ENCODE results near the gene NLRC5.

The NLRC5 gene

GRCh38 chr16:57072616-57073275 lies 83.4 kb downstream of the NLRC5 start:
- no peak for DNase-seq

GRCh38 chr16:57077714-57078113 lies 88.4 kb downstream of the NLRC5 start:
- no peak for DNase-seq

- DNase-seq = no peak
Observed at GRCh38 chr16:57081744-57082143, 92.4 kb downstream of the NLRC5 start.

- DNase-seq = no peak
Observed at GRCh38 chr16:57082664-57083063, 93.3 kb downstream of the NLRC5 start.

GRCh38 chr16:57083485-57084126 lies 94.2 kb downstream of the NLRC5 start:
- no peak for DNase-seq

- DNase-seq = peak; percentile 65
Observed at GRCh38 chr16:57084257-57084770, 95.0 kb downstream of the NLRC5 start.

GRCh38 chr16:57084996-57085395 lies 95.6 kb downstream of the NLRC5 start:
- no peak for DNase-seq

- DNase-seq = no peak
Observed at GRCh38 chr16:57087003-57087402, 97.6 kb downstream of the NLRC5 start.

GRCh38 chr16:57089406-57089805 lies 100.0 kb downstream of the NLRC5 start:
- DNase-seq = no peak

- DNase-seq = peak; percentile 37
Observed at GRCh38 chr16:57091200-57091974, 102.0 kb downstream of the NLRC5 start.

GRCh38 chr16:57091975-57092785 lies 102.8 kb downstream of the NLRC5 start, which contains the start of gene CPNE2:
CPNE2 (plus strand) TSS chr16:57092583; CDS start chr16:57110743, 18,160 bp downstream.
- DNase-seq = peak; percentile 66

GRCh38 chr16:57092786-57093411 lies 103.5 kb downstream of the NLRC5 start:
- no peak for DNase-seq

GRCh38 chr16:57093666-57094564 lies 104.6 kb downstream of the NLRC5 start:
- no peak for DNase-seq

GRCh38 chr16:57094911-57095310 lies 105.6 kb downstream of the NLRC5 start:
- no peak for DNase-seq

GRCh38 chr16:57096192-57096591 lies 106.8 kb downstream of the NLRC5 start:
- DNase-seq = no peak

- DNase-seq = no peak
Observed at GRCh38 chr16:57096793-57097192, 107.4 kb downstream of the NLRC5 start.

GRCh38 chr16:57098188-57098841 lies 109.0 kb downstream of the NLRC5 start:
- no peak for DNase-seq

- peak; percentile 57 for DNase-seq
Observed at GRCh38 chr16:57099965-57100364, 110.6 kb downstream of the NLRC5 start.

GRCh38 chr16:57100445-57100844 lies 111.1 kb downstream of the NLRC5 start:
- no peak for DNase-seq

All from fibroblast of skin of abdomen (primary cell).